Adrenal gland (tissue), 12 donors: ENCODE measurements around the gene KATNB1. TPM values are rescaled to one million over a fixed set of nuclear protein-coding genes. Genes with fewer than 3 reads are reported as not detected.

Experiments used
- DNase-seq, 7 donors: peaks; one replicate each; pipeline ENCODE4 v3.0.0-alpha.2; 2019 to 2020
- H3K27ac ChIP-seq, 5 donors: fragments of 200-600 bp; sonication (generic) in 4 of 5; 1 replicate in 3 of 5; 2 replicates in 2 of 5; pipeline versions ENCODE4 v1.5.1 to v1.8.0; 2016 to 2020; ENCODE audit warnings: mild to moderate bottlenecking in 1 of 5
- H3K27me3 ChIP-seq: fragments of 200-600 bp; 2 replicates; pipeline ENCODE4 v1.8.0; 2021
- H3K36me3 ChIP-seq, 2 donors: fragments of 200-600 bp; replicated peaks in 1 of 2; 1 replicate in 1 of 2; 2 replicates in 1 of 2; pipeline versions ENCODE4 v1.5.1 to v1.8.0; 2018 to 2022
- H3K4me1 ChIP-seq, 2 donors: fragments of 200-600 bp; replicated peaks in 1 of 2; 1 replicate in 1 of 2; 2 replicates in 1 of 2; pipeline versions ENCODE4 v1.5.1 to v1.8.0; 2018 to 2021
- H3K4me3 ChIP-seq, 4 donors: fragments of 200-600 bp; sonication (generic) in 3 of 4; one replicate each; pipeline ENCODE4 v1.5.1; 2016 to 2018
- H3K9me3 ChIP-seq, 3 donors: fragments of 200-600 bp; sonication (generic) in 1 of 3; replicated peaks in 1 of 3; 1 replicate in 2 of 3; 2 replicates in 1 of 3; pipeline versions ENCODE4 v1.5.1 to v1.8.0; 2016 to 2021
- POLR2A ChIP-seq, 2 donors: fragments of 450-650 bp; IDR thresholded peaks; one replicate each; pipeline ENCODE4 v1.6.1; 2017; ENCODE audit warnings: antibody characterized with exemption in 2 of 2, mild to moderate bottlenecking in 2 of 2, moderate library complexity in 1 of 2
- WGBS, 4 donors: extraction: QIAGEN DNeasy Blood & Tissue Kit in 2 of 4; methylation state at CpG; one replicate each; pipeline versions ENCODE4 v1.1.5 to v1.1.7; 2013 to 2017; 5-methylcytosine and 5-hydroxymethylcytosine counted together
- intact Hi-C, 2 donors: fragments of 100-400 bp; cut with DNase I; formaldehyde crosslinking; loops; one replicate each; pipeline versions ENCODE4 v1.14.1 to v1.15.0; 2022 to 2023
- polyA plus RNA-seq, 3 donors: library from polyadenylated mRNA; stranded (reverse); fragments of 200-250 nt in 2 of 3; fragments of 350-450 nt in 1 of 3; fragmentation: Illumina TruSeq in 1 of 3; extraction: RNeasy Lipid Tissue Mini Kit (QIAGEN cat#74804) in 1 of 3; gene quantifications; one replicate each; pipeline ENCODE4 v1.2.3, GENCODE V29; 2013 to 2014
- total RNA-seq, 9 donors: library from RNA; depleted of rRNA in 4 of 9; stranded (reverse); fragments of >200 nt in 4 of 9; fragments of 120-200 nt in 1 of 9; fragmentation: NEBNext Ultra II Directional in 1 of 9; extraction: Animal tissue kit (Norgen Biotek cat#: 25700) in 1 of 9; gene quantifications; one replicate each; pipeline versions ENCODE4 v1.1.0 to v1.2.4, GENCODE V29; 2013 to 2023
- TF ChIP-seq, protein P1 (sequence below), 6 experiments: fragments of 450-650 bp in 4 of 6; fragments of 200-600 bp in 2 of 6; sonication (generic) in 1 of 6; IDR thresholded peaks; 1 replicate in 5 of 6; 2 replicates in 1 of 6; pipeline versions ENCODE4 v1.5.1 to v1.8.0; 2016 to 2021; ENCODE audit warnings: antibody characterized with exemption in 6 of 6, mild to moderate bottlenecking in 2 of 6, moderate library complexity in 1 of 6
- donor health status: healthy with polysubstance abuse.
- donor health status: Bipolar disorder and iron deficiency.
- donor health status: DM: yes; HTN: yes; CAD: no.
- donor health status: DM: no; HTN: no; CAD: no.
- donor health status: DM: no; HTN: no; CAD: no.
- donor health status: DM: yes; HTN: yes; CAD: no.

The KATNB1 gene
- total and polyA plus RNA-seq, 12 donors = 12.9 to 85.6 (median 21.0) TPM

- peaks cover 6 to 9% of the 10 kb centered on the region in 2 donors for H3K4me1 ChIP-seq
- TF ChIP-seq POLR2A (IDR thresholded peaks at IDR 0.05) = no peak
- TF ChIP-seq, protein P1, sequence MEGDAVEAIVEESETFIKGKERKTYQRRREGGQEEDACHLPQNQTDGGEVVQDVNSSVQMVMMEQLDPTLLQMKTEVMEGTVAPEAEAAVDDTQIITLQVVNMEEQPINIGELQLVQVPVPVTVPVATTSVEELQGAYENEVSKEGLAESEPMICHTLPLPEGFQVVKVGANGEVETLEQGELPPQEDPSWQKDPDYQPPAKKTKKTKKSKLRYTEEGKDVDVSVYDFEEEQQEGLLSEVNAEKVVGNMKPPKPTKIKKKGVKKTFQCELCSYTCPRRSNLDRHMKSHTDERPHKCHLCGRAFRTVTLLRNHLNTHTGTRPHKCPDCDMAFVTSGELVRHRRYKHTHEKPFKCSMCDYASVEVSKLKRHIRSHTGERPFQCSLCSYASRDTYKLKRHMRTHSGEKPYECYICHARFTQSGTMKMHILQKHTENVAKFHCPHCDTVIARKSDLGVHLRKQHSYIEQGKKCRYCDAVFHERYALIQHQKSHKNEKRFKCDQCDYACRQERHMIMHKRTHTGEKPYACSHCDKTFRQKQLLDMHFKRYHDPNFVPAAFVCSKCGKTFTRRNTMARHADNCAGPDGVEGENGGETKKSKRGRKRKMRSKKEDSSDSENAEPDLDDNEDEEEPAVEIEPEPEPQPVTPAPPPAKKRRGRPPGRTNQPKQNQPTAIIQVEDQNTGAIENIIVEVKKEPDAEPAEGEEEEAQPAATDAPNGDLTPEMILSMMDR (IDR thresholded peaks at IDR 0.05) = no peak
- intact Hi-C loops = loop anchor here in 1 of 2 donors (5.0 kb wide), 1 partner anchor 103 kb away; no protein-coding TSS in a partner anchor
- H3K27ac ChIP-seq = no peak overlapping the region
- no peaks in the 10 kb centered on the region for H3K9me3 ChIP-seq
- no peaks in the 10 kb centered on the region for H3K27me3 ChIP-seq
- WGBS, 4 donors = 86 to 93% (median 87%) methylated on average over 14 to 21 of the region's 21 CpGs
- DNase-seq = no peak
- H3K4me3 ChIP-seq = no peak overlapping the region
- H3K36me3 ChIP-seq = peaks cover 0 to 35% of the 10 kb centered on the region in 2 donors
These were observed 24.2 kb downstream of the KATNB1 start for GRCh38 chr16:57759541-57760356.

GRCh38 chr16:57760357-57761160 is 25.0 kb downstream of the KATNB1 start:
- TF ChIP-seq, protein P1 (IDR thresholded peaks at IDR 0.05) = no peak
- TF ChIP-seq POLR2A (IDR thresholded peaks at IDR 0.05) = no peak
- no peaks in the 10 kb centered on the region for H3K9me3 ChIP-seq
- H3K4me3 ChIP-seq = no peak overlapping the region
- peaks cover 6 to 9% of the 10 kb centered on the region in 2 donors for H3K4me1 ChIP-seq
- no peaks in the 10 kb centered on the region for H3K27me3 ChIP-seq
- 87 to 90% (median 88%) methylated on average over 21 to 40 of the region's 40 CpGs for WGBS, 4 donors
- intact Hi-C loops = no loop called here
- no peak for DNase-seq
- peaks cover 0 to 35% of the 10 kb centered on the region in 2 donors for H3K36me3 ChIP-seq
- H3K27ac ChIP-seq = no peak overlapping the region

DNA sequence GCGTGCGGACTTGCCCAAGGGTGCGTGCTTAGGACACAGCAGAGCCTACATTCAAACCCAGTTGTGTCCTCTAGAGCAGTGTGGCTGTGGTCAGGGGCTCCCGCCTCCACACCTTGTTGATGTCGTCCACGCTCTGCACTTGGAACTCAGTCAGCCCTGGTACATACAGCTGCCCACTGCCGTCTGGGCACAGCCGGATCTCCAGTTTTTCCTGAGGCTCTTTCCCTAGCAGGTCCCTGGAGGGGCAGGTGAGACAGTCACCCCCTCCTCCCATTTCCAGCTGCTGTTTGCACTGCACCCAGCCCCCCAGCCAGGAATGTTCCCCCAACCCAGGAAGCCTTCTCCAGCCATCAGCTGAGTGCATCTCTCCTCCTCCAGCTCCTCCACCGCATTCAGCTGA is 25.7 kb downstream of the KATNB1 start:
- no peak for DNase-seq
- TF ChIP-seq POLR2A (IDR thresholded peaks at IDR 0.05) = no peak
- TF ChIP-seq, protein P1 (IDR thresholded peaks at IDR 0.05) = no peak
- H3K4me3 ChIP-seq = no peak overlapping the region
- no peak overlapping the region for H3K27ac ChIP-seq
- H3K27me3 ChIP-seq = no peaks in the 10 kb centered on the region
- H3K4me1 ChIP-seq = peaks cover 6 to 9% of the 10 kb centered on the region in 2 donors
- no peaks in the 10 kb centered on the region for H3K9me3 ChIP-seq
- intact Hi-C loops = no loop called here
- H3K36me3 ChIP-seq = peaks cover 0 to 40% of the 10 kb centered on the region in 2 donors
- WGBS, 4 donors = 78 to 100% (median 84%) methylated on average over 1 to 9 of the region's 9 CpGs

- TF ChIP-seq, protein P1 (IDR thresholded peaks at IDR 0.05) = no peak
- no peak for TF ChIP-seq POLR2A (IDR thresholded peaks at IDR 0.05)
- Histone ChIP-seq H3K27me3 (no peaks in the 10 kb centered on the region), H3K27ac (no peak overlapping the region), H3K4me1 (peaks cover 6 to 9% of the 10 kb centered on the region in 2 donors), H3K4me3 (no peak overlapping the region), H3K36me3 (peaks cover 0 to 46% of the 10 kb centered on the region in 2 donors), H3K9me3 (no peaks in the 10 kb centered on the region)
- 93 to 95% (median 94%) methylated on average over 7 to 12 of the region's 12 CpGs for WGBS, 4 donors
- no peak for DNase-seq
- intact Hi-C loops = no loop called here
These were observed 26.4 kb downstream of the KATNB1 start for GRCh38 chr16:57761957-57762356.
